Measurements from ENCODE around the gene RPS6KA2.

The RPS6KA2 gene

GRCh38 chr6:166454692-166455515 is 172.1 kb downstream of the RPS6KA2 start:
- TF ChIP-seq CTCF (IDR thresholded peaks at IDR 0.05), result no peak

- TF ChIP-seq CTCF (IDR thresholded peaks at IDR 0.05), result no peak
These were observed 173.4 kb downstream of the RPS6KA2 start for GRCh38 chr6:166453651-166454050.

- TF ChIP-seq CTCF (IDR thresholded peaks at IDR 0.05), result no peak
These were observed 176.7 kb downstream of the RPS6KA2 start for GRCh38 chr6:166450167-166450873.

- no peak for TF ChIP-seq CTCF (IDR thresholded peaks at IDR 0.05)
These were observed 177.4 kb downstream of the RPS6KA2 start for GRCh38 chr6:166449641-166450040.

GRCh38 chr6:166449036-166449435 is 178.0 kb downstream of the RPS6KA2 start:
- TF ChIP-seq CTCF (IDR thresholded peaks at IDR 0.05), result no peak

- TF ChIP-seq CTCF (IDR thresholded peaks at IDR 0.05), result no peak
These were observed 178.6 kb downstream of the RPS6KA2 start for GRCh38 chr6:166448432-166448831.

GRCh38 chr6:166446567-166447065 is 180.4 kb downstream of the RPS6KA2 start:
- no peak for TF ChIP-seq CTCF (IDR thresholded peaks at IDR 0.05)

Measured in LNCAP (cell line).